Measurements from ENCODE around the gene CCL23.
"Not testable (repeated sequence)": the region's sequence is repeated elsewhere in the genome, so short reads cannot be mapped to it uniquely, and the experiment has no call there.

Gene CCL23, protein sequence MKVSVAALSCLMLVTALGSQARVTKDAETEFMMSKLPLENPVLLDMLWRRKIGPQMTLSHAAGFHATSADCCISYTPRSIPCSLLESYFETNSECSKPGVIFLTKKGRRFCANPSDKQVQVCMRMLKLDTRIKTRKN

GRCh38 chr17:36017799-36018198 lies at the start of gene CCL23:
Gene CCL23, minus strand, starts transcription at chr17:36017972. Its CDS starts 75 bp downstream, at chr17:36017897.
- no peak for DNase-seq

- no peak for DNase-seq
These were observed 48.7 kb upstream of the CCL23 start for GRCh38 chr17:36066365-36066985.

DNA sequence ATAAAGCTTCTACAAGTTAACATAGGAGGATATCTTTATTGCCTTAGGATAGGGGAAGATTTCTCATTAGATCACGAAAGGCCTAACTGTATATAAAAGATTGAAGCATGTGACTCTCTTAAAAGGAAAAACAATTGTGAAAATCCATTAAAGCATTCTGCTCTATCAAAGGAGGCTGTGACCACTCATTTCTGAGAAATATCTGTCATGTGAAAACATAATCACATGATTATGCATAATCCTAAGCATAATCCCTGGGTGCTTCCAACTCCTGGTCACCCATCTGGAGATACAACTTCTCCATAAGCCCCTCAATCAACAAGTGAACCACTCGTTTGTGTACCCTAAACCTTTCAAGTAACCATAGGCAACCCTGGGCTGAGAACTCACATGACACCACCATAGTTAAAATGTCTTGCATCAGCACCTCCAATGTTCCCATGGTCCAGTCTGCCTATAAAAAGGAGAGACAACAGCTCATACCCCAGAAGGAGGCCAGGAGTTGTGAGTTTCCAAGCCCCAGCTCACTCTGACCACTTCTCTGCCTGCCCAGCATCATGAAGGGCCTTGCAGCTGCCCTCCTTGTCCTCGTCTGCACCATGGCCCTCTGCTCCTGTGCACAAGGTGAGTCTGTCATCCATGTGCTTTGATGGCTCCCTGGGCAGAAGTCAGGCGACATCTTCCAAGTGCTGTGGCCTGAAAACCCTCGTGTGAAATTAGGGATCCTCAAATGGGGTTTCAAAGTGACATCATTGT lies 46.2 kb upstream of the CCL23 start, which contains the start of gene CCL18:
CCL18 (plus strand) TSS at position 487 of the 756 bp plus-strand sequence; CDS start at position 558, 71 bp downstream.
- DNase-seq = no peak

GRCh38 chr17:36060816-36061215 lies 43.0 kb upstream of the CCL23 start:
- DNase-seq = no peak

DNA sequence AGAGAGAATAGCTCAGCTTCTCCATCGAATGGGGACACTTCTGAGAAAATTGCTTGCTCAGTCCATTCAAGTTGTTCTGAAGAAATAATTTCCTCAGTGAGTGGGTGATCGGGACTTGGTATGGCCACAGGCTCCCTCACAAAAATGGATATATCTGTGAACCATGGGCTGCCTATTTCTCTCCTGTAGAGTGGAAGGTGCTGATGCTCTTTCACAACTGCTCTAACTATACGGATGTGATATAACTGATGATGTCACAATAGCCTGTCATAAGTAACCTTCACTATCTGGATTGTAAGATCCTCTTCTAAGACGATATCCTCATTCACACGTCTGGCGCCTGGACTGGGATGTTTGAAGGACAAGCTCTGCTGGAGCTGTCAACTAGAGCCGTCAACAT lies 41.6 kb upstream of the CCL23 start:
- no peak for DNase-seq

DNA sequence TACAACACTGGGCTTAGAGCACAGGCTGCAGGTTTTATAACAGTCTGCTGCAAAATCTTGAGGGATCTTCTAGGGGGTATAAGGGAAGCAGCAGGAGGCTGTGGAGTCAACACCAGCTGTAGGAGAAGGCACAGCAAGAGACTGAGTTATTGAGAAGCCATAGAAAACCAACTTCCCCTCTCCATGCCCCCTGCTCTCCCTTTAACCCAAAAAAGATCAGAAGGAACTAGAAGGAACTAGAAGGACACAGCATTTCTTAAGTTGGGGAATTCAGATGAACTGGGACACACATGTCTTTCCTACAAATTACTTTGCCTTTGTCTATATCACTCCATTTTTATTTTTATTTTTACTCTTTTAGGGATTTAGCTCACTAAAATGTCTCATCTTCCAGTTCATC lies 40.1 kb upstream of the CCL23 start:
- DNase-seq = no peak

- DNase-seq = no peak
These were observed 38.2 kb upstream of the CCL23 start for GRCh38 chr17:36055921-36056520.

DNA sequence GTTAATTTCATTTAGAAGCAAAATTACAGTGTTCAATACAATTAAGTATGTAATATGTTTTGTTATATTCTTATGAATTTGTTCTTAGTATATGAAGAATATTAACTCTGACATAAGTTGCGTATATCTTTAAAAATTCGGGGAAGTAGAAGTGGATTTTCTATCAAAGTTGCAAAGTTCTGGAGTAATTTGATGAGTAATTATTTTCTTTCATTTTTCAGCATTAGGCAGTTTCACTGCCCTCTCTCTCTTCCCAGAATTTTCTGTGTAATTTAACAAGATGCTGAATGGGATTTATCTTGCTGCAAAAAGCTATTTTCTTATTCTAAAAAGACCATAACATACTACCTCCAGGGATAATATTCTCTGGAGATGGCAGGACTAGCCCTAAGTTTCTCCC lies 37.4 kb upstream of the CCL23 start:
- no peak for DNase-seq

DNA sequence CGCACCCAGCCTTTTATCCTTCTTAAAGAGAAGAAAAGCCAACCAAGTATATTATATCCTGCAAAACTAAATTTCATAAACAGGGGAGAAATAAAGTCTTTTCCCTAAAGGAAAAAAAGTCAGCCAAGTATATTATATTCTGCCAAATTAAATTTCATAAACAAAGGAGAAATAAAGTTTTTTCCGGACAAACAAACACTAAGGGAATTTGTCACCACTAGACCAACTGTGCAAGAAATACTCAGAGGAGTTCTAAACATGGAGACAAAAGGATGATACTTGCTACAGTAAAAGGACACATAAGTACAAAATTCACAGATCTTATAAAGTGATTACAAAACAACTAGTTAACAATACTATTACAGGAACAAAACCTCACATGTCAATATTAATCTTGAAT lies 31.9 kb upstream of the CCL23 start:
- no peak for DNase-seq

DNA sequence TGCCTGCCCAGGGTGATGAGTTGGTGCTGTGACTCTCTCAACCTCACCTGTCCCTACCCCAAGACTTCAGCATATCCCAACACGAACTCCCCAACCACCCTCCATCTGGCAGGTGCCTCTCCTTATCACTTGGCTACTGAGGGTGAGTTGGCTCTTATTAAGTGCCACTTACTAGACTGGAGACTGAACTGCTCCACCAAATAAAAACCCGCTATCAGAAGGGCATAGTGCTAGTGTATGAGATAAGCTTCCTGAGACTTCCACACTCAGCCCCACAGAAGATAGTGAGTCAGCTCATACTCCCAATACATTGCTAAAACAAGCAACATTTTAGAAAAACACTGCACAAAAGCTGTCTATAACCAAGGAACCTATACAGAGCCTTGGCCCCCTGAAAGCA lies 30.3 kb upstream of the CCL23 start:
- DNase-seq = no peak

DNA sequence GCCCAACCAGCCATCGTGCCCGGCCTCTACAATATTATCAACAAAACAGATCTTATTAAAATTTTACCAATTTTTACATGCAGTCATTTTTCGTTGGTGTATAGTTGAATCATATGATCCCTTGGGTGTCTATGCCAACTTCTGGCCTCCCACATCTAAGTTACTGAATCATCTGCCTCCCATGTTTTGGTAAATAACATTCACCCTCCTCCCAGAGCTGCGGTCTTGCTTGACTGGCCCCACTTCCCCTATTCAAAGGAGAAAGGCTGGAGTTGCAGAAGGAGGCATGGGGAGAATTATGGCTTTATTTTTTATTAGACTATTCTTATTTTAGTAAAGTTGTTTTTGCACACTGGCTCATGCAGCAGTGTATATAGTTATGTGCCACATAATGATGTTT lies 18.5 kb upstream of the CCL23 start:
- no peak for DNase-seq

DNA sequence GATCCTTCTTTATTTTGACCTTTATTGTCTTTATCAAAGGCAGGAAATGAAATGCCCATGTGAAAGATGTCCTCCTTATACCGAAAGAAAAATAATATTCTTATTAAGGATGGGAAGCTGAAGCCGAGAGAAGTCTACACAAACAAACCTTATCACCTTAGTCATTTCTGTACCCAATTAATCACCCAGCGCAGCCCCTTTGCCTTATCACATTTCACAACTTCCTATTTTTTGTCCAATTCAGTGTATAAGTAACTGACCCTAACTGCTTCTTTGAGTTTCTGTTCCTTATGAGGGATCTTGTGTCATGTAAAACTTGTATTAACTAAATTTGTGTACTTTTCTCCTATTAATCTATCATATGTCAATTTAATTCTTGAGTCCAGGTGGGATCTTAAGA lies 16.4 kb upstream of the CCL23 start:
- DNase-seq = no peak

GRCh38 chr17:36030956-36031355 lies 13.2 kb upstream of the CCL23 start:
- DNase-seq = no peak

- DNase-seq = no peak
These were observed 10.0 kb upstream of the CCL23 start for GRCh38 chr17:36027761-36028160.

DNA sequence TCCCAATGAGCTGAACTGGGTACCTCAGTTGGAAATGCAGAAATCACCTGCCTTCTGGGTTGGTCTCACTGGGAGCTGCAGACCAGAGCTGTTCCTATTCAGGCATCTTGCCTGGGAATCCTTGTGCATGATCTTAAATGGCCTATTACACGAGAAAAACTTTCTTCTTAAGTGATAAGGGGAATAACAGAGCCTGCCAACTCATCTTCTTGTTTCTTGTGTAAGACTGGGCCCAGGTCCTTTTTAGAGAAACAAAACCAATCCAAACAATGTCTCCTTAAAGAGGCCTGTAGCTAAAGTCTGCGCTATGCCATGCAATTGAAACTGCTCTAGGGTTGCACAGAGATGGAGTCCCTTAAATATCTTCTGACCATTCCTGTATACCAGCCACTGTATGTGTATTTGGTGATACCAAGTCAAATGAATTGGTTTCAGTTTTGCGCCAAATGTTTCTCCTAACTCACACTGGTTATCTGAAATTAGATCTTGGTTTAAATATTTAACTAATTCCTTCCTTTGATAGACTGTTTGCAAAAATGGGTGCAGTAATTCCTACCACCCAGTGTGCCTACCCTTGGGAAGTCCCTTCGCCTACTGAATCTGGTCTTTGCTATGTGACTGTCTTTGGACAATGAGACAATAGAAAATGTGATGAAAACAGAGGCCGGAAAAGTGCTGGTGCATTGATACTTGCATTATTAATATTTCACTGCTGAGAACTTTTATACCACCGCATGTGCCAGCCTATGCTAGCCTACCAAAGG lies 6.5 kb upstream of the CCL23 start:
- no peak for DNase-seq

- no peak for DNase-seq
These were observed 1.7 kb upstream of the CCL23 start for GRCh38 chr17:36019423-36019822.

- DNase-seq = no peak
These were observed 1.2 kb downstream of the CCL23 start for GRCh38 chr17:36016555-36016954.

DNA sequence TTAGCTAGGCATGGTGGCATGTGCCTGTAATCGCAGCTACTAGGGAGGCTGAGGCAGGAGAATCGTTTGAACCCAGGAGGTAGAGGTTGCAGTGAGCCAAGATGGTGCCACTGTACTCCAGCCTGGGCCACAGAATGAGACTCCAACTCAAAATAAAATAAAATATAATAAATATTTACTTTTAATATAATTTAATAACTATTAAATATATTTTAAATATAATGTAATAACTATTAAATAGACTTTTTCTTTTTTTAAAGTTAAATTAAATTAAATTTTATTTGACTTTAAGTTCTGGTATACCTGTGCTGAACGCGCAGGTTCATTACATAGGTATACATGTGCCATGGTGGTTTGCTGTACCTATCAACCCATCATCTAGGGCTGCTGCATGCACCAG lies 1.9 kb downstream of the CCL23 start:
- not testable (repeated sequence) for DNase-seq

GRCh38 chr17:36014946-36015345 lies 2.8 kb downstream of the CCL23 start:
- DNase-seq = no peak

DNA sequence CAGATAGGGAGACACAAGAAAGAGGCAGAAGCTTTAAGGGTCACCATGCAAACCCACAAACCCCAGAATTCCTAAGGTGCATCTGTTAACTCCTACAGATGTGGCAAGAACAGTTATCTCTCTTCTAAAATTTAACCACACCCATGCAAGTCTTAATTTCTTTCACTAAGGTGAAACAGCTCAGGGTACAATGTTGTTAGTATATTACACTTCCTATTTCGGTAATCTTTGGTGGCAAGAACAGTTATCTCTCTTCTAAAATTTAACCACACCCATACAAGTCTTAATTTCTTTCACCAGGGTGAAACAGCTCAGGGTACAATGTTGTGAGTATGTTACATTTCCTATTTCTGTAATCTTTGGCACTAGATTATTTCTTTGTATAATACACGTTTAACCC lies 6.6 kb downstream of the CCL23 start:
- no peak for DNase-seq

- no peak for DNase-seq
These were observed 8.6 kb downstream of the CCL23 start for GRCh38 chr17:36008998-36009665.

DNA sequence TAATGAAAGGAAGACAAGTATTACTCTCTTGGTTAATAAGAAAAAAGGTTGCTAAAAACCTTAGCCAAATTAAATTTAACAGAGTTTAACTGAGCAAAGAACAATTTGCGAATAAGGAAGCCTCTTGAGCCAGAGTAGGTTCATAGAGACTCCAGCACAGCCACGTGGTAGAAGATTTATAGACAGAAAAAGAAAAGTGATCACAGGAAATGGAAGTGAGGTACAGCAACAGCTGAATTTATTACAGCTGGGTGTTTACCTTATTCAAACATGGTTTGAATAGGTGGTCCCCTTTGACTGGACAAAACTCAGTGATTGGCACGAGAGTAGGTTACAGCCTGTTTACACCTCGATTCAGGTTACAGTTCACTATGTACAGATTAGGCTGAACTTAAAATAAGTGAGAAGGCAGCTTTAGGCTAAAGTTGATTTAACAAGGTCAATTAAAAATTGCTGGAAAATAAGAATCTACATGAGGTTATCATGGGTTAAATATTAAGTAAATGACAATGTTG lies 13.1 kb downstream of the CCL23 start:
- no peak for DNase-seq
